Activated CD4-positive, alpha-beta T cell treated with anti-CD3 and anti-CD28 coated beads for 1 hour (primary cell): ENCODE measurements around the gene DPP8.
"Not testable (repeated sequence)": the region's sequence is repeated elsewhere in the genome, so short reads cannot be mapped to it uniquely, and the experiment has no call there.

Experiments used
- DNase-seq: peaks from one replicate; pipeline ENCODE4 v3.0.0-alpha.2; 2020

The DPP8 gene

GRCh38 chr15:65521350-65521749, 3.9 kb upstream of the DPP8 start:
- no peak for DNase-seq

GRCh38 chr15:65518633-65519285, 1.3 kb upstream of the DPP8 start:
- DNase-seq: no peak

- DNase-seq: no peak
Measured at GRCh38 chr15:65517866-65518207, 348 bp upstream of the DPP8 start.

GRCh38 chr15:65512807-65513416, 4.6 kb downstream of the DPP8 start:
- no peak for DNase-seq

- no peak for DNase-seq
Measured at GRCh38 chr15:65512189-65512588, 5.3 kb downstream of the DPP8 start.

- no peak for DNase-seq
Measured at GRCh38 chr15:65509321-65509720, 8.2 kb downstream of the DPP8 start.

- no peak for DNase-seq
Measured at GRCh38 chr15:65494076-65494475, 23.4 kb downstream of the DPP8 start.

GRCh38 chr15:65484876-65485275, 32.6 kb downstream of the DPP8 start:
- no peak for DNase-seq

GRCh38 chr15:65476903-65477302, 40.6 kb downstream of the DPP8 start:
- DNase-seq: no peak

- DNase-seq: no peak
Measured at GRCh38 chr15:65470866-65471265, 46.6 kb downstream of the DPP8 start.

- DNase-seq: no peak
Measured at GRCh38 chr15:65468229-65468909, 49.1 kb downstream of the DPP8 start.

- no peak for DNase-seq
Measured at GRCh38 chr15:65466901-65467300, 50.6 kb downstream of the DPP8 start.

GRCh38 chr15:65463096-65463495, 54.4 kb downstream of the DPP8 start:
- DNase-seq: not testable (repeated sequence)

- no peak for DNase-seq
Measured at GRCh38 chr15:65460741-65461347, 56.6 kb downstream of the DPP8 start.

- DNase-seq: not testable (repeated sequence)
Measured at GRCh38 chr15:65455256-65455655, 62.2 kb downstream of the DPP8 start.

GRCh38 chr15:65451989-65452388, 65.5 kb downstream of the DPP8 start:
- no peak for DNase-seq

GRCh38 chr15:65450556-65450955, 66.9 kb downstream of the DPP8 start:
- DNase-seq: no peak

GRCh38 chr15:65447145-65447544, 70.3 kb downstream of the DPP8 start:
- DNase-seq: no peak

- no peak for DNase-seq
Measured at GRCh38 chr15:65434201-65434600, 83.3 kb downstream of the DPP8 start.

GRCh38 chr15:65431731-65432130, 85.8 kb downstream of the DPP8 start:
- DNase-seq: no peak

GRCh38 chr15:65426216-65426853, 91.2 kb downstream of the DPP8 start:
- DNase-seq: no peak

- no peak for DNase-seq
Measured at GRCh38 chr15:65424683-65425082, 92.8 kb downstream of the DPP8 start.

GRCh38 chr15:65423976-65424679, 93.4 kb downstream of the DPP8 start:
- DNase-seq: no peak
